Thymus (tissue), 11 donors: ENCODE measurements around the gene ALPI. TPM values are rescaled to one million over a fixed set of nuclear protein-coding genes. Genes with fewer than 3 reads are reported as not detected.

ENCODE experiments used
- DNase-seq, 9 donors: peaks; one replicate each; pipeline ENCODE4 v3.0.0-alpha.2; 2013; ENCODE audit warnings: low spot score in 9 of 9, low read depth in 6 of 9, missing footprints in 1 of 9
- H3K27ac ChIP-seq, 2 donors: one replicate each; pipeline ENCODE4 v1.5.1; 2013; ENCODE audit warnings: control low read depth in 1 of 2, low read depth in 1 of 2, low read length in 1 of 2, mild to moderate bottlenecking in 1 of 2, moderate library complexity in 1 of 2
- H3K27me3 ChIP-seq, 2 donors: one replicate each; pipeline ENCODE4 v1.5.1; 2013; ENCODE audit warnings: low read length in 1 of 2; ENCODE audit not compliant: control insufficient read depth in 2 of 2, insufficient read depth in 1 of 2
- H3K36me3 ChIP-seq, 2 donors: one replicate each; pipeline ENCODE4 v1.5.1; 2013; ENCODE audit warnings: low read length in 1 of 2, mild to moderate bottlenecking in 1 of 2, moderate library complexity in 1 of 2; ENCODE audit not compliant: control insufficient read depth in 2 of 2, insufficient read depth in 2 of 2
- H3K4me1 ChIP-seq, 2 donors: one replicate each; pipeline ENCODE4 v1.5.1; 2013; ENCODE audit warnings: low read length in 2 of 2; ENCODE audit not compliant: control insufficient read depth in 2 of 2, insufficient read depth in 2 of 2
- H3K4me3 ChIP-seq, 2 donors: one replicate each; pipeline ENCODE4 v1.5.1; 2013; ENCODE audit warnings: low read length in 2 of 2, control low read depth in 1 of 2, mild to moderate bottlenecking in 1 of 2
- H3K9me3 ChIP-seq, 2 donors: one replicate each; pipeline ENCODE4 v1.5.1; 2013; ENCODE audit warnings: low read length in 1 of 2, mild to moderate bottlenecking in 1 of 2; ENCODE audit not compliant: control insufficient read depth in 2 of 2, insufficient read depth in 1 of 2
- WGBS: extraction: QIAGEN DNeasy Blood & Tissue Kit; methylation state at CpG from one replicate; pipeline ENCODE4 v1.1.7; 2013; 5-methylcytosine and 5-hydroxymethylcytosine counted together
- polyA plus RNA-seq: library from polyadenylated mRNA; stranded (reverse); fragments of 200-250 nt; gene quantifications from one replicate; pipeline ENCODE4 v1.2.3, GENCODE V29; 2013
- total RNA-seq: library from RNA; stranded (reverse); fragments of 120-200 nt; gene quantifications from one replicate; pipeline ENCODE4 v1.2.4, GENCODE V29; 2013
- donor health status: healthy.

The ALPI gene
- total and polyA plus RNA-seq, 2 donors = 0.19 to 0.34 TPM

DNA sequence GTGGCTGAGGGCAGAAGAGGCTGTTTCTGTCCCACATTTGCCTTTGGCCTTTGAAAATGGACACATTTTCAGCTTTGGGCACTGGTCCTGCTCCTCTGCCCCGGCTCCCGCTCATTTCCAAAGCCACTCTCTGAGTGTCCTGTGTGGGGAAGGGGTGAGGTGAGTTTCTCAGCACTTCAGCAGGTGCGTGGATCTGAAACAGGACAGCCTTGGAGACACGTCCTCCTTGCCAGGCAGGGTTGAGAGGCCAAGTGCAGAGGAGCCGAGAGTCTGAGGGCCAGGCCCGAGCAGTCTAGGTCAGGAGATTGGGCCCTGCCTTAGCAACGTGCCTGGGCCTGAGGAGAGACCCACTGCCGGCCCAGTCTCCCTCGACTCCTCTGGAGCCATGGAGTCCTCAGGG, 21.9 kb upstream of the ALPI start:
- no peak for DNase-seq
- no peaks in the 10 kb centered on the region for H3K4me1 ChIP-seq
- peaks cover 0 to 11% of the 10 kb centered on the region in 2 donors for H3K27me3 ChIP-seq
- no peaks in the 10 kb centered on the region for H3K9me3 ChIP-seq
- no peaks in the 10 kb centered on the region for H3K36me3 ChIP-seq
- 79% methylated on average over 9 of the region's 9 CpGs for WGBS
- no peak overlapping the region for H3K27ac ChIP-seq
- H3K4me3 ChIP-seq = no peak overlapping the region

DNA sequence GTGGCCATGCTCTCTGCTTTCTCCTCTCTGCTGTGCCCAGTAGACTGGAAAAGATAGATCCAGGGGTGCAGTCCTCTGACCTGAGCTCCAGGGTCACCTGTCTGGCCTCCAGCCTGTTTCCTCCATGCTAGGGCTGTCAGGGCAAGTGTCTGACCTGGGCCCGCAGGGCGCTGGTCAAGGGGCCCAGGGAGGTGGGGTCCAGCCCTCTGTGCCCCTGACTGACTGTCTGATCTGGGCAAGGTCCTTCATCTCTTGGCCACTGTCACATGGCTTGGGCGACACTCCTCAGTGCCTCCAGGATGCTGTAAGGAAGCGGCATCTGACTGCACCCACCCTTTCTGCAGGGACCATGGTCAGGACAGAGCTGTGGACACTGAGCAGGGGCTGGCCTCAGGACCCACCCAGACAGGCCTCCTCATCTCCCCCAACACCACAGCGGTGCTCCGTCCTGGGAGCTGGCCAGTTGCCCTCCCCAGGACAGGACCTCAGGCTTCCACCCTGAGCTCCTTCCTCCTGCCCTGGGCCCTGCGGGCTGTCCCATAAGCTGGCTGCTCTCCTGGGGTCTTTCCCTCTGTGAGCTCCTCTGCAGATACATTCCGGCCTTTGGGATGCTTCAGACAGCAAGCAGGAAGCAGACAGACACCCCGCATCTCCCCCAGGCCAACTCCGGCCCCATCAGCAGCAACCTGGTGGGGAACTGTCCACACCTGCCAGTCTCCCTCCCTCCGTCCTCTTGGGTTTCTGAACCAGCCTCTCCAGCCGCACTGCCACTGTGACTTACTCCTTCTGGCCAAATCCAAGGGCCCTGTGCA, 21.2 kb upstream of the ALPI start:
- WGBS = 98% methylated on average over 12 of the region's 12 CpGs
- Histone ChIP-seq H3K27ac (no peak overlapping the region), H3K36me3 (no peaks in the 10 kb centered on the region), H3K9me3 (no peaks in the 10 kb centered on the region), H3K27me3 (peaks cover 0 to 14% of the 10 kb centered on the region in 2 donors), H3K4me1 (peaks cover 0 to under 1% of the 10 kb centered on the region in 2 donors), H3K4me3 (no peak overlapping the region)
- no peak for DNase-seq

DNA sequence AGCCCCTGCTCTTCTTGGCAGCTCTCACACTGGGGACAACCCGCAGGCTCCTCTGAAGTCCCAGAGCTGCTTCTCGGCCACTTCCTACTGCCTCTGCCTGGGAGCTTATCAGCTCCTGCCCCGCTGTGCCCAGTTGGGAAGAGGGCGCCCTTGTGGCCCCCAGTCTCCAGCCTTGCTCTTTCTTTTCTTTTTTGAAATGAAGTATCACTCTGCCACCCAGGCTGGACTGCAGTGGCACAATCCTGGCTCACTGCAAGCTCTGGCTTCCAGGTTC, 20.6 kb upstream of the ALPI start:
- Histone ChIP-seq H3K36me3 (no peaks in the 10 kb centered on the region), H3K4me1 (peaks cover 0 to 2% of the 10 kb centered on the region in 2 donors), H3K4me3 (no peak overlapping the region), H3K27ac (no peak overlapping the region), H3K9me3 (no peaks in the 10 kb centered on the region), H3K27me3 (peaks cover 0 to 19% of the 10 kb centered on the region in 2 donors)
- DNase-seq = no peak
- WGBS = 97% methylated on average over 4 of the region's 4 CpGs

DNA sequence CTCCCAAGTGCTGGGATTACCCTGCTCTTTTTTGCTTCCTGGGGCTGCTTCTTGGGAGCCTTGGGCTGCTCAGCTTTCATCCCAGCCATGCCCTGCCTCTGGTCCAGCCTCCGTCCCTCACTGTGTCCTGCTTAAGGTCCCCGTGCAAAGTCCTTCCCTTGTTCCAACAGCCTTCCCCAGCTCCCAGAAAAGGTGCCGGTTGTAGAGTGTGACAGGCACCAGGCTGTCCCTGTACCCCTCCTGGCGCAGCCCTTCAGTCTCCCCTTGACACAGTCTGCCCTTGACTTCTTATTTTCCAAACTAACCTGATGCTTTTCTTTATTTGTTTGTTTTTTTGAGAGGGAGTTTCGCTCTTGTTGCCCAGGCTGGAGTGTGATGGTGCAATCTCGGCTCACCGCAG, 20.1 kb upstream of the ALPI start:
- Histone ChIP-seq H3K27ac (no peak overlapping the region), H3K9me3 (no peaks in the 10 kb centered on the region), H3K4me1 (peaks cover 0 to 2% of the 10 kb centered on the region in 2 donors), H3K36me3 (no peaks in the 10 kb centered on the region), H3K27me3 (peaks cover 0 to 20% of the 10 kb centered on the region in 2 donors), H3K4me3 (no peak overlapping the region)
- no peak for DNase-seq
- WGBS = 96% methylated on average over 7 of the region's 7 CpGs

DNA sequence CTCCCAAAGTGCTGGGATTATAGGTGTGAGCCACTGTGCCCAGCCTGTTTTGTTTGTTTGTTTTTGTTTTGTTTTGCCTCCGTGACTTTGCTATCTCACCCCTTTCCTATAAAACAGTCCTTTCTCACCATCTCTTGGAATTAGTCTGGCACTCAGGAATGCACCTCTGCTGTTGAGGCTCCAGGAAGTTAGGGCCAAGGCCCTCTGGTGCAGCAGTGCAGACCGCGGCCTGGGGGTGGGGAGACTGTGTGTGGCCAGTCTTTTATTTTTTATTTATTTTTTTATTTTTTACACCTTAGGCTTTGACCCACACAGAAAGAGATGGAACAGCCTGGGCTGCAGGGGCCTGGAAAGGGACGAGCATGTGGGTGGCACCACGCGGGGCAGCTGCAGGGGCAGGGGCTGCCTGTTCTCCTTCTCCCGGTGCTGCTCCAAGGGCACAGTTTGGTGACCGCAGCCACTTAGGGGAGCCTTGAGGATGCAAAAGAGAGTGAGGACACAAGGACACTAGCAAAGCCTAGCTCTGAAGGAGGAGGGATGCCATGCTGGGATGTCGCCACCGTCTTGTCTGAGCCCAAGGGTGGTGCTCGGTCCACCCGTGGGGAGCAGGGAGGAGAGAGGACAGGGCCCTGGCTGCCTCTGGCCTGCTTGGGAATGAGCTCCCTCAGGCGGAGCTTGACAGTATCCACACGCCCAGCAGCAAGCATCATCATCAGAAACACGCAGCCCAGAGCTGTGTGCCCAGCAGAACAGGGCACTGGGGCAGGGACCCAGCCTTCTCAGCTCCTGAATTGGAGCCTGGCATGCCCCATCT, 19.4 kb upstream of the ALPI start:
- no peak overlapping the region for H3K4me3 ChIP-seq
- no peaks in the 10 kb centered on the region for H3K36me3 ChIP-seq
- H3K27me3 ChIP-seq = peaks cover 0 to 20% of the 10 kb centered on the region in 2 donors
- no peak for DNase-seq
- H3K27ac ChIP-seq = no peak overlapping the region
- H3K4me1 ChIP-seq = peaks cover 0 to 2% of the 10 kb centered on the region in 2 donors
- H3K9me3 ChIP-seq = no peaks in the 10 kb centered on the region
- WGBS = 97% methylated on average over 15 of the region's 15 CpGs

DNA sequence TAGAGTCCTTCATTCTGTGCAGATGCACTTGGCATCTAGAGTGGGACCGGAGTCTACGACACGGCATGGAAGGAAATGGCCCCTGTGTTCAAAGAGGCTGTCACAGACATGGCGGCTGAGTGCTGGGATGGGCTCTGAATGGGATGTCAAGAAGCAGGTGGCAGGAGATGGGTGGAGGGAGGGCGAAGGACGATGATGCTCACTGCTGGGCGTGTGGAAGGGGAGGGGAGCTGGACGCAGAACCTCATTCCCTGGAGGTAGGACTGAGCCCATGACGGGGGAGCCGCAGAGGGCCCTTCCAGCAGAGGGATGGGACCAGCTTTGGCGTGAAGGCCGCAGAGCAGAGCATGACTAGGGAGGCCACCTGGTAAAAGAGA, 18.8 kb upstream of the ALPI start:
- H3K27ac ChIP-seq = no peak overlapping the region
- H3K36me3 ChIP-seq = no peaks in the 10 kb centered on the region
- no peaks in the 10 kb centered on the region for H3K9me3 ChIP-seq
- no peak for DNase-seq
- no peak overlapping the region for H3K4me3 ChIP-seq
- peaks cover 0 to 20% of the 10 kb centered on the region in 2 donors for H3K27me3 ChIP-seq
- peaks cover 0 to 2% of the 10 kb centered on the region in 2 donors for H3K4me1 ChIP-seq
- 89% methylated on average over 12 of the region's 12 CpGs for WGBS

DNA sequence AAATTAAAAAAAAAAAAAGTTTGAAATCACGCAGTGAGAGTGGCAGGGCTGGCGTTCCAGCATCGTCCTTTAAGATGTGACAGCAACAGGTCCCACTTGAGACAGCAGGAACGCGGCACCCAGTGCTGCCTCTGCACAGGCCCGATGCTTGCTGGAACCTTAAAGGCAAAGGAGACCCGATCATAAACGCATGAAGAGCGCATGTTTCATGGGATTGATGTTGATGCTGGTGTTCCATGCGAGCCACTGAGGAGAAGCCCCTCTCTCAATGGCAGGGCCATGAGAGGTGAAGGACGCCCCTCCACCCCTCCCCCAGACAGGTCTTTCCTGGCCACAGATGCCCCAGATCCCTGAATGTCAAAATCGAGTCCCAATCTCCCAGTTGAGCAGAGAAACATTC, 17.9 kb upstream of the ALPI start:
- Histone ChIP-seq H3K4me1 (peaks cover 0 to 2% of the 10 kb centered on the region in 2 donors), H3K27ac (no peak overlapping the region), H3K36me3 (no peaks in the 10 kb centered on the region), H3K9me3 (no peaks in the 10 kb centered on the region), H3K4me3 (no peak overlapping the region), H3K27me3 (peaks cover 0 to 20% of the 10 kb centered on the region in 2 donors)
- 93% methylated on average over 12 of the region's 12 CpGs for WGBS
- DNase-seq = no peak

DNA sequence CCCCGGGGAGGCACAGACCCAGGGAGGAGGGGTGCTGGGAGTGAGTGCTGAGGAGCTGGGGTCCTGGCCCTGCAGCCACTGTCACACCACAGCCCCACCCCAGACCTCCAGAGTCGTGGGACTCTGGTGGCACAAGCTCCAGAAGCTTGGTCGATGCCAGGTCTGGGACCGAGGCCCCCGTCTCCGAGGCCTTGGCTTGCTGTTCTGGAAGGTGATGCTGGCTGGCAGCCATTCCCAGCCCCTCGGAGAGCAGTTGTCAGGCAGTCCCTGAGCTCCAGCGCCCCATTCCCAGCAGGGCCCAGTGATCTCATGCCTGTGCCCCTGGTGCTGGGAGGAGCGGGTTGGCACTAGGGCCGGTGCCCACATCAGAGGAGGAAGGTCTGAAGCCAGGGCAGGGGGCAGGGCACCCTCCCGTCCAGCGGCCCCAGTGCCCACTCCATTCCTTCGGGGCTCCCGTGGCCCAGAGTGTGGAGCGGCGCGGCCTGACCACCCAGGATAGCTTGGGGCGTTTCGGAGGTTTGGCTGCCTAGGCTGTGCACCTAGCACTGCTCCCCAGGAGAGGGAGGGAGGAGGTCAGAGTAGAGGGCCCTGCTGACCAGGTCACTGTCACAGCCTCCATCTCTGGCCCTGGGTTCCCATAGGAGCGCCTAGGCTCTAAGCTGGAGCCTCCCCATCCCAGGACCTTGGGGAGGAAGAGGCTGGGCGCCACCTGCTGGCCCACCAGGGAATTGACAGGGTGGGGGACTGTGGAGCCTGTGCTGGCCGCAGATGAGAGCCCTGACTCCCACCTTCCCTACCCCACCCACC, 16.8 kb upstream of the ALPI start:
- Histone ChIP-seq H3K9me3 (no peaks in the 10 kb centered on the region), H3K27ac (no peak overlapping the region), H3K4me3 (no peak overlapping the region), H3K36me3 (no peaks in the 10 kb centered on the region), H3K27me3 (peaks cover 0 to 20% of the 10 kb centered on the region in 2 donors), H3K4me1 (peaks cover 0 to 2% of the 10 kb centered on the region in 2 donors)
- 84% methylated on average over 21 of the region's 22 CpGs for WGBS
- DNase-seq = no peak

DNA sequence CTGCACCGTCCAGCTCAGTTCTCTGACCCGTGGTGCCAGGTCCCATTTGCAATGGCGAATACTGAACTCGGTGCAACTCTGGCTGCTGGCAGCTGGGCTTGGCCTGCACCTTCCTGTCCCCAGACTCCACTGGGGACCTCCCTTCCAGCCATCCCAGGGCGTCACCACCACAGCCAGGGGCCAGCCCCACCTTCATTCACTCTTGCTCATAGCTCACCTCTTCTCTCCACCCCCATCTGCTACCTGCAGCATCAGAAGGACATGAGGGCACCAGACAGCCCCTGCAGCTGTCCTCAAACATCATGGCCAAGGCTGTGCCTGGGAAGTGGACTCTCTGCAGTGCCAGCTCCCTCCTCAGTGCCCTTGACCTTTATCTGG, 16.2 kb upstream of the ALPI start:
- peaks cover 0 to 22% of the 10 kb centered on the region in 2 donors for H3K27me3 ChIP-seq
- H3K4me3 ChIP-seq = no peak overlapping the region
- DNase-seq = no peak
- 55% methylated on average over 3 of the region's 5 CpGs for WGBS
- peaks cover 0 to 2% of the 10 kb centered on the region in 2 donors for H3K4me1 ChIP-seq
- H3K9me3 ChIP-seq = no peaks in the 10 kb centered on the region
- H3K27ac ChIP-seq = no peak overlapping the region
- no peaks in the 10 kb centered on the region for H3K36me3 ChIP-seq
